Middle frontal gyrus (tissue), 1 donor: ENCODE results near the gene NR1I2.
A peak's percentile ranks its signal among the peaks of the same experiment; 100 is the strongest.

Experiments used
- DNase-seq: peaks from one replicate; pipeline ENCODE4 v3.0.0-alpha.2; 2015; ENCODE audit warnings: low spot score; ENCODE audit errors: extremely low spot score

The NR1I2 gene

DNA sequence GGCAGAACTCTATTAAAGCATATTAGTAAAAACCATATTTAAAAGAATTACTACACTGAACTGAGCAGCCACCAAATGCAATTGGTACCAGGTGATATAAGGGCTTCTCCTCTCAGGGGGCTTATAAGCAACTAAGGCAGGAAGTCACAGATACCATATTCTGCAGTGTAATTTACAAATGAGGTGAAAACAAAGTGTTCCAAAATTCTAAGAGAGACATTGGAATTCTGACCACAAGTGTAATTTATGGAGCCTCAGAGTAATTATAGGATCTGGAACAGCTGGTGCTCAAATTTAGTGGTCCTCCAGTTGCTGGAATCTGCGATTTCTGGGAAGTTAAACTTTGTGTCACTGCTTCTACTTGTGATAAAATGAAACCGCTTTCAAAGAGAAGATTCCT is 3.1 kb upstream of the NR1I2 start:
- peak; percentile 4 for DNase-seq

DNA sequence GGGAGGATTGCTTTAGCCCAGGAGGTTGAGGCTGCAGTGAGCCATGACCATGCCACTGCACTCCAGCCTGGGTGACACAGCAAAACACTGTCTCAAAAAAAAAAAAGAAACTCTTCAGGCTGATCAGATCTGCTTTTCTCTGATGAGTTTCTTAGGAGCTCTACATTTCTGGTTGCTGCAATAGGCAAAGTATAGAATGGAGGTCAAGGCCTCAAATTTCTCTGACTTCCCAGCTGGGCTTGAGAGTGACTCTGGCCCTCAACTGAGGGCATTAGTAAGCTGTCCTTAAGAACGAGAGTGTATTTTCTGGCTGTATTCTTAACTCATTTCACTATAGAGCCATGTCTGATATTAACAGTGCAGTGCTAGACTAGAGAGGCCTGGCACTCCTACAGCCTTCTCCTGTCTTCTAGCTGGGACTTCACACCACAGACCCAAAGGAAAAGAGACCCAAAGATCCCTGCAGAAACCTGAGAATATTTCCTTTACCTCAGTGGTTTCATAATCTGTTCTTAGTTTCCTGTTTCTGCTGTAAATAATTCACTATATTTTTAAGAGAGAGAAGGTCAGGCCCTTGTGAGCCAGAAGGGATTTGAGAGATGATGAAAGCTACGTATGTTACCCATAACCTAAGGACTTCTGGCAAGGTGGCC is 2.0 kb upstream of the NR1I2 start:
- DNase-seq, result no peak

DNA sequence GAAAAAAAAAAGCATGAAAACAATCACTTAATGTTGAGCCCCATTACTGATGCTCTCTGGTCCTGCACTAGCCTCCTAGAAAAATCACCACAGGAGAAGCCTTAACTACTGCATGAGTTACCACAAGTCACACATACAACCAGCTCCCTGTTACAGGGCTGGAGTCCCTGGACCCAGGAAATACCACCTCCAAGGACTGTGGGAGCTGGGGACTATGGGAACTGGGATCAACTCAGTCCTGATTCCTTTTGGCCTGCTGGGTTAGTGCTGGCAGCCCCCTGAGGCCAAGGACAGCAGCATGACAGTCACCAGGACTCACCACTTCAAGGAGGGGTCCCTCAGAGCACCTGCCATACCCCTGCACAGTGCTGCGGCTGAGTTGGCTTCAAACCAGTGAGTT is 559 bp downstream of the NR1I2 start:
- no peak for DNase-seq

DNA sequence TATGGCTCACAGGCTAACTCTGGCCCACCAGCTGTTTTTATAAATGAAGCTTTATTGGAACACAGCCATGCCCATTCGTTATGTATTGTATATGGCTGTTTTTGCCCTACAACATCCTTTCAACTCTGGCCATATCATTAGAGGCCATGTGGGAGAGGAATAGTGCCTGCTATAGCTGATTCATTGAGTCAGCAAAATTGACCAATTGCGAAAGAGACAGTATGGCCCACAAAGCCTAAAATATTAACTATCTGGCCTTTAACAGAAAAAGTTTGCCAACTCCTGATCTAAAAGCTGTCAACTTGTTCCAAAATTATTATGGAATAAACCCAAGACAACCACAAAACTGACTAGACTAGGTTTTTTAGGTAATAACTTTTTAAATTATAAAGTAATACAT is 1.4 kb downstream of the NR1I2 start:
- no peak for DNase-seq

DNA sequence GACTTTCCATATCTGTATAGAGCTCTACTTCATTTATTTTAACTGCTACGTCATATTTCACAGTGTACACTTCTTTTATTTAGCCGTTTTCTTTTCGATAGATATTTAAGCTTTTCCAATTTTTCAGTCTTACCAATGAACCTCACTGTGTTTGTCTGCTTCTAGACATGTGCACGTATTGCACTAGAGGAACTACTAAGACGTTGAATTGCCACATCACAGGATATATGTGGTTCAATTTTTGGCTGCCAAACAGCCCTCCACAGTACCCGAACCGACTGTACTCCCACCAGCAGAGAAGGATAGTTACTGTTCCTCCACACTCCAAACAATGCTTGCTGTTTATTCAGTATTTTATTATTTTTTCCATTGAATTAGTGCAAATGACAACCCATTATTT is 2.0 kb downstream of the NR1I2 start:
- DNase-seq, result no peak

DNA sequence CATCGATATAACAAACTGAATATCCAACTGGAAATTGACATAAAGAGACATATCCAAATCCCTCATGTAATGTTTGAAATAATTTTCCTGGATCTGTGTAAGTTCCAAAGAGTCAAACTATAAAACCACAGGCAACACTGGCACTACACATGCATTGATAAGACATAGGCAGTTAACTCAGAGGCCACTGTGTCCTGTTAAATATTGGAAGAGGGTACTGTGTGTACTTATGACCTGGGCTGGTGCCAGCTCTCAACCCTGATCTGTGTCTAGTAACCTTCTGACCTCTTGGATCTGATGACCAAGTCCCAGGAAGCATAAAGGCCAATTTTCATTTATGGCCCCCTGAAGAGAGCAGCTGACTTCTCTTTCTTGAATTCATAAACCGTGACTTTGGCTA is 4.5 kb downstream of the NR1I2 start:
- no peak for DNase-seq

DNA sequence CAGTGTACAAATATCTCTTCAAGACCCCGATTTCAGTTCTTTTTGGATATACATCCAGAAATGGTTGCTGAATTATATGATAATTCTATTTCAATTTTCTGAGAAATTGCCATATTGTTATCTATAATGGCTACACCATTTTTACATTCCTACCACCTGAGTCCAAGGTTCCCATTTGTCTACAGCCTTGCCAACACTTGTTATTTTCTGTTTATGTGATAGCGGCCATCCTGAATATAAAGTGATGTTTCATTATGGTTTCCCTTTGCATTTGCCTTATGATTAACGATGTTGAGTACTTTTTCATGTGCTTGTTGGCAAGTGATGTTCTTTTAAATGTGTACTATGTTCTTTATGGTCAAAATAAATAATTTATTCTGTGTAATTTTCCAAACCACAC is 8.5 kb downstream of the NR1I2 start:
- DNase-seq, result no peak

DNA sequence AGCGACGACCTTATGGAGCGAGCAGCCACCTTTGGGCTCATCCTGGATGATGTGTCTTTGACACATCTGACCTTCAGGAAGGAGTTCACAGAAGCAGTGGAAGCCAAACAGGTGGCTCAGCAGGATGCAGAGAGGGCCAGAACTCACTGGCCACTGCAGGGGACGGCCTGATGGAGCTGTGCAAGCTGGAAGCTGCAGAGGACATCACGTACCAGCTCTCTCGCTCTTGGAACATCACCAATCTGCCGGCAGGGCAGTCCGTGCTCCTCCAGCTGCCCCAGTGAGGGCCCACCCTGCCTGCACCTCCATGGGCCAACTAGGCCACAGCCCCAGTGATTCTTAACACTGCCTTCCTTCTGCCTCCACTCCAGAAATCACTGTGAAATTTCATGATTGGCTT is 10.4 kb downstream of the NR1I2 start:
- no peak for DNase-seq

DNA sequence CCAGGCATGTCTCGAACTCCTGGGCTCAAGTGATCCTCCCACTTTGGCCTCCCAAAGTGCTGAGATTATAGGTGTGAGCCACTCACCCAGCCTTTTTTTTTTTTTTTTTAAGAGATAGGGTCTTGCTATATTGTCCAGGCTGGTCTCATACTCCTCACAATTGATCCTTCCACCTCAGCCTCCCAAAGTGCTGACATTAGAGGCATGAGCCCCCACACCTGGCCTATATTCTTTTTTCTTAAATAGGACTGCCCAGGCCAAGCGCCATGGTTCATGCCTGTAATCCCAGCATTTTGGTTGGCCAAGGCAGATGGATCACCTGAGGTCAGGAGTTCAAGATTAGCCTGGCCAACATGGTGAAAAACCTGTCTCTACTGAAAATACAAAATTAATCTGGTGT is 12.5 kb downstream of the NR1I2 start:
- DNase-seq, result no peak

DNA sequence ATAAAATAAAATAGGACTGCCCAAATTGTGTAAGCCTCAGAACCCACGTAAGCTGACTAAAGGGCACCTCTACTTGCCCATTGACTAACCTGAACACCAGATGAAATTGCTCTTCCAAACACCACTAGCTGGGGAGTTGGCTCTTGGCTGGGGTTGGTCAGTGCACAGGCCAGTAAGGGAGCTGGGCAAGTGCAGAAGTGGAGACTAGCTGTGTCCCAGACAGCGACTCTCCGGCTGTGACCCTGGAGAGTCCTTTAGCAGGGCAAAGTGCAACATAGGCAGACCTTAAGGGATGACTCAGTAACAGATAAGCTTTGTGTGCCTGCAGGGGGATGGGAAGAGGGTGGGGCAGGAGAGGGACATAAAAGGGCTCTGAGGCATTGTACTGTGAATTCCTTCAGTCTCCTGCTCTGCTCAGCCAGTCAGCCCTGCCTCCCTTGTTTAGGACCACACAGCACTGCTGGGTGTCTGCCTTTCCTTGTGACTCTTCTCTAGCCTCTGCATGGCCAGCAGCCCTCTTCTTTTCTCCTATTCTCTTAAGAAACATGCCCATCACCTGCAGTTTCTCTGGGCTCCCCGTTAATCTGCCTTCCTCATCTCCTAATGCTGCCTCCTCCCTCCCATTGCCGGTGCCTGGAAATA is 13.2 kb downstream of the NR1I2 start:
- no peak for DNase-seq

DNA sequence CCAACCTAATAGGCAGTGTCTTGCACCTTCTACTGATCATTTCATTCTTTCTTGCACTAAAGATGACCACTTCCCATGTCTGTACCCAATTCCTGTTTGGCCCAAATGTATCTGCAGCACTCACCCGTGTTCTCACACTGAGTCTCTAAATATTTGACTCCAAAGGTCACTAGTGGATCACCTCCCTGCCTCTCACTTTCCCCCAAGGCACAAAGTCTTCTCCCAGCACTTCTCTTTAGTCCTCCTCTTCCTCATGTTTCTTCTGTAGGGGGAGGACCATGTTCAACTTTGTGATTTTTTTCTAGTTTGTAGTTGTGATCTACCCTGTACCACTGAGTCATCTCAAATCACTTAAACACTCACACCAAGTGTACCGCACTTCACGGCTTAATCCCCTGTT is 13.9 kb downstream of the NR1I2 start:
- no peak for DNase-seq

DNA sequence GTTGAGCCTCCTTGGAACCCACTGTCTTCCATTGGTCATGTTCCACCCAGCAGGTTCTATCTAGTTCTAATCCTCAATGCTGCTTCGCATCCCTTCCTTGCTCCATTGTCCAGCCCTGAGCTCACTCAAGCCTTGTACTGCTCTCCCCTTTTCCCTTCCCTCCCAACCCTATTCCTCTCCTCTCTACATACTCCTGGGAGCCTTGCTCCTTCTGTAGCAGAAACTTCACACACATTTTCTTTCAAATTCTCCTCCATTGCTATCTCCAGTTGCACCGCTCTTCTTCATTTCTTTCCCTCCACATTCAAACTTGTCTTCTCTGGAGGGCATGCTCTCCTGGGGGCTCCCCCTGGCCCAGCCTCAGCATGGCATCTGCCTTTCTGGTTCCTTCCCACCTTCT is 14.5 kb downstream of the NR1I2 start:
- DNase-seq, result no peak

DNA sequence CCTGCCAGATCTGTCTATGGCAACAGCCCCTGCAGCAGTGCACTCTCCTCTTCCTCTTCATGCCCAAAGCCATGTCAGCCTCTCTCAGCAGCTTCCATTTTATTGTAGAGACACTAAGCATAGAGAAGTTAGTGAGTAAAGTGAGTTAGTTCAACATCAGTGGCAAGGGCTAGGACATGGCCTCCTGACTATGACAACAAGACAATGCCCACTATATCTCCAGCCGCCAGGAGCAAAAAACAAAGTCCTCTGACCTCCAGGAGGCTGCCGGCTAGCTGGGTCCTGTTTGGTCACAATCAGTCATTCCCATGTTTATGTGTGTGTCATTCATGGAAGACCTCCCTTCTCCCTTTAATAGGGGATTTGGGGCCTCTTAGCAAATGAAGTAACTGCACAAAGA is 14.9 kb downstream of the NR1I2 start:
- DNase-seq, result no peak

DNA sequence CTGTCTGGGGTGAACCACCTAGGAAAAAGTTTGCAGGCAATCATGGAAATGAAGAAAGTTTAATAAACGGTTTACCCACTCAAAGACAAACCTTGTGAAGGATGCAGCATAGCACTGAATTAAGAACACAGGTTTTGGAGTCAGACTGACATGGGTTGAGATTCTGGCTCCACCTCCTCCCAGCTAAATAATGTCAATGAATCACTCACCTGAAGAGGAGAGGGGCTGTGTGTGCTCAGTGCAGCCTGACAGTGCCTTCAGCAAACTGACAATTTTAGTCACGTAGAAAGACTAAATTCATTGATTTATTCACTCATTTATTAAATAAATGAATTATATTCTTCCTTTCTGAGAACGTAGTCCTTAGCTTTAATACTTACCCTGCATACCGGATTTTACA is 18.9 kb downstream of the NR1I2 start:
- DNase-seq, result no peak

DNA sequence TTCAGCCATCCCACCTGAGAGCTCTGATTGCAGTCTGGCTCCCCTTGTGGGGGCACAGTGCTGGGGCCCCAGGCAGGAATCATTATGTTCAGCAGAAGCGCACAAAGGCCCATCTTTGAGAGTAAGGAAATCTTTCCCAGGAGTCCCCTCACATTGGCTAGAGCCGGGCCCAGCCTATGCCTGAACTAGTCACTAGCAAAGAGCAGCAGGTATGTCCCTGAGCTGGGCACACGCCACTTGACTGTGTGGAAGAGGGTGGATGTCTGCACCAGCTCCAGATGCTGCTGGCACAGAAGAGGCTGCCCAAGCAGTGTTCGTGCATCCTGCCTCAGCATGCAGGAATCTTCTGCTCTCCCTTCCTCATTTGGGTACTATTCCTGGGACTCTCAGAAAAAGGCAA is 26.3 kb downstream of the NR1I2 start:
- DNase-seq, result no peak

DNA sequence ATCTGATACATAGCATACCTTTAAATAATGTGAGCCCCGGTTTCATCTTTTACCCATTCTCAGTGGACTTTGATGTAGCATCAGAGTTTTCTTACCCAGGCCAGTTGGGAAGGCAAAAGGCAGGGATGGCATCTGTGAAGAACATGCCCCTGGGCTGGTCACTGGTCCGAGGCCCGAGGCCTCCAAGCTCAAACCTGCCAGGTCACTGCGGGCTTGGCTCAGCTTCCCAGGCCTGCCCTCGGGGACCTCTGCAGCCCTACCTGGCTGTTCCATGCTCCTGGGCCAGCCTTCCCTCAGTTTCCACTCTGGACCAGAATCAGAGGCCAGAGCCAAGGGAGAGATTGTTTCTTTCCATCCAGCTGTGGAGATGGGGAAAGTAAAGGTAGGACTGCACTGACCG is 26.9 kb downstream of the NR1I2 start:
- DNase-seq, result no peak

DNA sequence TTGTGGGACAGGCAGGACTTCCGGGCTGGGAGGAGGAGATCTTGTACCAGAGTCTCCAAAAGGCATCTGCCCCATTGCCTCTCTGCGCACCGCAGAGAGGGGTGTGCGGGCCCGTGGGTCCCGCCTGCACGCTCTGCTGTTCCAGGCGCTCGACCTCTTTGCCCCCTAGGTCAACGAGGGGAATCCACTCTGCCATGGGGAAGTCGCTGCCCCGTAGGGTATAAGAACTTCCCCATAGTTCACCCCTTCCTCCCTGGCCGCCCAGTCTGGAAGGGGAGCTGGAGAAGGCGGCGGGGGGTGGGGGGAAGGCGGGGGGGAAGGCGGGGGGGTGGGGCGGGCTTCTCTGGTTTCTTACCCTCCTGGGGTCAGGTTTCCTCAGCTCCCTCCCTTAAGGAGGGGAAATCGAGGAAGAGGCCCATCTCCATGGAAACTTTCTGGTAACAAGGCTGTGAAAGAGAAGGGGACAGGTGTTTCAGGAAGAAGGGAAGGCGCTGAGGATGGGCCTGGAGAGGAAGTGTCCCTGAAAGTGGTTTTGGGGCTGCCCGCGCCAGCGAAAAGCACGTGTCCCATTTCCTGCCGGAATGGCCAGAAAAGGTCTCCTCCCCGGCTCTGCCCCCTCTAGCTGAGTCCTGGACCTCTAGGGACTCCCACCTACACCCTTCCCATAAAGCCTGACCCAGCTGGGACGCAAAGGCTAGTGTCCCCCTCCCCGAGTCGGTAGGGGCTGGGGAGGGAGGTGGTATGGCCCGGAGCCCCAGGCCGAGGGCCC is 27.5 kb downstream of the NR1I2 start:
- no peak for DNase-seq

DNA sequence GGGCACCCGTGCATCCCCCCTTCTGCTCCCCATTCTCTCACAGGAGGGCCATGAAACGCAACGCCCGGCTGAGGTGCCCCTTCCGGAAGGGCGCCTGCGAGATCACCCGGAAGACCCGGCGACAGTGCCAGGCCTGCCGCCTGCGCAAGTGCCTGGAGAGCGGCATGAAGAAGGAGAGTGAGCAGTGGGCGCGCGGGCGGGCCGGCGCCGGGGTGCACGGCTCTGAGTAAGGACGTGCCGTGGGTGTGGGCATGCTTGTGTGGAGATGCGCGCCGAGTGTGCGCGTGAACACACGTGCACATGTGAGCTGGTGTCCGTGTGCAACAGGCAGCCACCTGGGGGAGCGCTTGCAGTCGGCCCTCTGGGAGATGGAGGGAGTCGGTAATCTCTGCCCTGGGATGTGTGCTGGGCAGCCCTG is 28.1 kb downstream of the NR1I2 start:
- DNase-seq, result no peak

DNA sequence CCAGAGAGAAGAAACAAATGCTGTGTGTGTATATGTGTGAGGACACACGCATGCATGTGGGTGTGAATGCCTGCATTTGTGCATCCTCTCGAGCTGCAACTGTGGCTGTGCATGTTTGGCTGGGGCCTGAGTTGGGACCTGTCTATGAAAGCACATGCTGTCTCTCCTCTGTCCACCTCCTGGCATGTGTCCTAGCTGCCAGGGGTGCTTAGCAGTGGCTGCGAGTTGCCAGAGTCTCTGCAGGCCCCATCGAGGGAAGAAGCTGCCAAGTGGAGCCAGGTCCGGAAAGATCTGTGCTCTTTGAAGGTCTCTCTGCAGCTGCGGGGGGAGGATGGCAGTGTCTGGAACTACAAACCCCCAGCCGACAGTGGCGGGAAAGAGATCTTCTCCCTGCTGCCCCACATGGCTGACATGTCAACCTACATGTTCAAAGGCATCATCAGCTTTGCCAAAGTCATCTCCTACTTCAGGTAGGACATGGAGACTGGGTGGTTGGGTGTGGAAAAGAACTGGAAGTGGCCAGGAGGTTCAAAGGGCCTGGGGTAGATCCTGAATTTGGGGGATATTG is 30.7 kb downstream of the NR1I2 start:
- DNase-seq, result no peak

DNA sequence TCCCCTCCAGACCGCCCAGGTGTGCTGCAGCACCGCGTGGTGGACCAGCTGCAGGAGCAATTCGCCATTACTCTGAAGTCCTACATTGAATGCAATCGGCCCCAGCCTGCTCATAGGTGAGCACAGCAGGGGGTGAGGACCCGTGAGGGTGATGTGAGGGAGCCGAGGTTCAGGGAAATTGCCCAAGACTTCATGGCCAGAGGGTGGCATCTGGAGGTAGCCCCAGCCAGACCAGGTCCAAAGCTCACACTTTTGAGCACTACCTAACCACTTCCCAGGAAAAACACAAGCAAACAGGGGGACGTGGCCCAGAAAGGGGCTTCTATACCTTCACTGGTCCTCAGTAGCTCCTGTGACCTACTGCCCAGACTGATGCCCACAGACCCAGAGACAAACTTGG is 33.8 kb downstream of the NR1I2 start:
- no peak for DNase-seq

DNA sequence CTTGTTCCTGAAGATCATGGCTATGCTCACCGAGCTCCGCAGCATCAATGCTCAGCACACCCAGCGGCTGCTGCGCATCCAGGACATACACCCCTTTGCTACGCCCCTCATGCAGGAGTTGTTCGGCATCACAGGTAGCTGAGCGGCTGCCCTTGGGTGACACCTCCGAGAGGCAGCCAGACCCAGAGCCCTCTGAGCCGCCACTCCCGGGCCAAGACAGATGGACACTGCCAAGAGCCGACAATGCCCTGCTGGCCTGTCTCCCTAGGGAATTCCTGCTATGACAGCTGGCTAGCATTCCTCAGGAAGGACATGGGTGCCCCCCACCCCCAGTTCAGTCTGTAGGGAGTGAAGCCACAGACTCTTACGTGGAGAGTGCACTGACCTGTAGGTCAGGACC is 35.2 kb downstream of the NR1I2 start:
- no peak for DNase-seq

DNA sequence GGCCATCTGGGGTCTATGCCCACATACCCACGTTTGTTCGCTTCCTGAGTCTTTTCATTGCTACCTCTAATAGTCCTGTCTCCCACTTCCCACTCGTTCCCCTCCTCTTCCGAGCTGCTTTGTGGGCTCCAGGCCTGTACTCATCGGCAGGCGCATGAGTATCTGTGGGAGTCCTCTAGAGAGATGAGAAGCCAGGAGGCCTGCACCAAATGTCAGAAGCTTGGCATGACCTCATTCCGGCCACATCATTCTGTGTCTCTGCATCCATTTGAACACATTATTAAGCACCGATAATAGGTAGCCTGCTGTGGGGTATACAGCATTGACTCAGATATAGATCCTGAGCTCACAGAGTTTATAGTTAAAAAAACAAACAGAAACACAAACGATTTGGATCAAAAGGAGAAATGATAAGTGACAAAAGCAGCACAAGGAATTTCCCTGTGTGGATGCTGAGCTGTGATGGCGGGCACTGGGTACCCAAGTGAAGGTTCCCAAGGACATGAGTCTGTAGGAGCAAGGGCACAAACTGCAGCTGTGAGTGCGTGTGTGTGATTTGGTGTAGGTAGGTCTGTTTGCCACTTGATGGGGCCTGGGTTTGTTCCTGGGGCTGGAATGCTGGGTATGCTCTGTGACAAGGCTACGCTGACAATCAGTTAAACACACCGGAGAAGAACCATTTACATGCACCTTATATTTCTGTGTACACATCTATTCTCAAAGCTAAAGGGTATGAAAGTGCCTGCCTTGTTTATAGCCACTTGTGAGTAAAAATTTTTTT is 35.9 kb downstream of the NR1I2 start:
- DNase-seq, result no peak
